HEK293T (cell line): ENCODE data around the gene KRT80.

Experiments
- ARNT ChIP-seq: fragments of 450-650 bp; IDR thresholded peaks from 2 replicates; pipeline ENCODE4 v1.6.1; 2017; ENCODE audit warnings: mild to moderate bottlenecking
- BHLHE40 ChIP-seq: fragments of 450-650 bp; IDR thresholded peaks from 2 replicates; pipeline ENCODE4 v1.6.1; 2016; ENCODE audit warnings: mild to moderate bottlenecking, moderate library complexity, borderline replicate concordance
- CTBP1 ChIP-seq: fragments of 450-650 bp; IDR thresholded peaks from 2 replicates; pipeline ENCODE4 v1.6.1; 2016; ENCODE audit warnings: borderline replicate concordance
- FOXA1 ChIP-seq: fragments of 450-650 bp; IDR thresholded peaks from 2 replicates; pipeline ENCODE4 v1.6.1; 2016; ENCODE audit warnings: mild to moderate bottlenecking
- FOXK2 ChIP-seq: fragments of 450-650 bp; IDR thresholded peaks from 2 replicates; pipeline ENCODE4 v1.6.1; 2016; ENCODE audit warnings: mild to moderate bottlenecking
- FOXM1 ChIP-seq: fragments of 450-650 bp; IDR thresholded peaks from 2 replicates; pipeline ENCODE4 v1.6.1; 2017; ENCODE audit warnings: mild to moderate bottlenecking, borderline replicate concordance
- HDGF ChIP-seq: fragments of 450-650 bp; IDR thresholded peaks from 2 replicates; pipeline ENCODE4 v1.6.1; 2017; ENCODE audit warnings: antibody characterized with exemption, borderline replicate concordance
- LEF1 ChIP-seq: fragments of 450-650 bp; IDR thresholded peaks from 2 replicates; pipeline ENCODE4 v1.6.1; 2017; ENCODE audit warnings: mild to moderate bottlenecking, borderline replicate concordance
- NFRKB ChIP-seq: fragments of 450-650 bp; IDR thresholded peaks from 2 replicates; pipeline ENCODE4 v1.6.1; 2016; ENCODE audit warnings: mild to moderate bottlenecking, moderate library complexity
- PKNOX1 ChIP-seq: fragments of 450-650 bp; IDR thresholded peaks from 2 replicates; pipeline ENCODE4 v1.6.1; 2016
- SP1 ChIP-seq: fragments of 450-650 bp; IDR thresholded peaks from 2 replicates; pipeline ENCODE4 v1.6.1; 2017
- SUZ12 ChIP-seq: fragments of 450-650 bp; IDR thresholded peaks from 2 replicates; pipeline ENCODE4 v1.6.1; 2016; ENCODE audit warnings: mild to moderate bottlenecking
- TARDBP ChIP-seq: fragments of 450-650 bp; IDR thresholded peaks from 2 replicates; pipeline ENCODE4 v1.6.1; 2016
- ZNF384 ChIP-seq: fragments of 450-650 bp; IDR thresholded peaks from 2 replicates; pipeline ENCODE4 v1.6.1; 2016

- TF ChIP-seq PKNOX1 (no peak), BHLHE40 (no peak), NFRKB (no peak), SP1 (no peak), FOXK2 (no peak), CTBP1 (no peak), ARNT (no peak), ZNF384 (no peak), FOXA1 (no peak), SUZ12 (no peak), HDGF (no peak), LEF1 (no peak), FOXM1 (no peak), TARDBP (no peak)
Measured at GRCh38 chr12:52178984-52179383, 12.8 kb downstream of the KRT80 start.
